HUDEP-2 (cell line): ENCODE results near the gene DDX18.

Experiments used
- DNase-seq, 76 experiments: peaks; one replicate each; lab custom pipeline; 2025; ENCODE audit not compliant: unreplicated experiment in 76 of 76; lab: John Stamatoyannopoulos, UW

The DDX18 gene

DNA sequence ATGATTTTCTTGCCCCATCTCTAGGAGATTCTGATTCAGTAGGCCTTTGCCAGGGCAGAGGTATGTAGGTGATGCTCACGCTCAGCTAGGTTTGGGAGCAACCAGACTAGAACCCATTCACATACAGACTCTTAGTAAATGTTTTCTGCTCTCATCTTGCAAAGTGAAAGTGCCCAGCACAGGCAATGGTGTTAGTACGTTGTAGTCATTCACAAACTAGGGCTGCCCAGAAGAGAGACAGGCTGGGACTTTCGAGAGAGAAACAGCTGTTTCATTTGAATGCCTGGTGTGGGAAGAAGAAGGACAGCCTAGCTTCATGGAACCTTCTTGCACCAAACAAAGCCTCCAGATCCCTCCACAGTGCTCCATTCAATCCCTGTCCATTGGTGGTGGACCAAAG lies 19.4 kb downstream of the DDX18 start:
- DNase-seq = no peak

- no peak for DNase-seq
Measured at GRCh38 chr2:117834992-117835391, 20.5 kb downstream of the DDX18 start.

DNA sequence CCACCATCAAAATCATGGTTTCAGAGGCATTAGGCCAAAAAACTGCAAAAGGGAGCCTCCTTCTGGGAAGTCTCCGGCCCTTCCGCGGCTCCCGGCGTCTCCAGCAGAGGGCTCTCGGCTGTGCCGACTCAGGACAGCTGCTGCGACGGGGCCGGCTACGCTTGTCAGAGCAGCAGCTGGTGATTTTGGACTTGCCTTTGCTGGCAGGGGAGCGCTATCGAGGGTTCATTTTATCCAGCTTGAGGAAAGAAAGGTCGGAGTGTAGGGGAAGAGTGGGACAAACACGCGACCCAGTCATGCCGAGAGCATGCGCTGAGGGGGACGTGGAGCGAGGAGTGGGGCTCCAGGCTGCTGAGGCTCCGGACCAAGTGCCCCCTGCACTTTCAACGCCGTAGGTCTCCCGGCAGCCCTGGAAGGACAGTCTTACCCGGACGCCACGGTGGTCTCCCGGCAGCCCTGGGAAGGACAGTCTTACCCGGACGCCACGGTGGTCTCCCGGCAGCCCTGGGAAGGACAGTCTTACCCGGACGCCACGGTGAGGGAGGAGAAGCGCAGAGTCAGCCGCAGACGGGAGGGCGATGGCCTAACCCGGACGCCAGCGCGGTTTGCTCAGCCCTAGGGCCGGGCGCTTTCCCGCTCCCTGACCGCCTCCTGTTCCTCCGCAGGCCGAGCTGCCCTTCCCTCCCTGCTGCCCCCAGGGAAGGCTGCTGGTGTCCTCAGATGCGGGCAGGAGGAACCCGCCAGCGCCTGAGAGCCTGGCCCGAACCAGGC lies 21.7 kb downstream of the DDX18 start:
- peak in 63 of 76 experiments; percentile 3 to 72 (median 37) for DNase-seq

DNA sequence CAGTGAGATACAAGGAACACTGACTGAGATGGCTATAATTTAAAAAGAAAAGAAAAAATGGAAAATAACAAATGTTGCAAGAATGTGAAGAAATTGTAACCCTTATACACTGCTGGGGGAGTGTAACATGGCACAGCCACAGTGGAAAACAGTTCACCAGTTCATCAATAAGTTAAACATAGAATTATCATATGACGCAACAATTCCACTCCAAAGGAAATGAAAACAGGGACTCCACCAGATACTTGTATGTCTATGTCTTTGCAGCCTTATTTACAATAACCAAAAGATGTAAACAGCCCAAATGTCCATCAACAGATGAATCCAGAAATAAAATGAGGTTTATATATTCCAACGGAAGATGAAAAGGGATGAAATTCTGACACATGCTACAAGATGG lies 30.8 kb downstream of the DDX18 start:
- DNase-seq = no peak

- no peak for DNase-seq
Measured at GRCh38 chr2:117850015-117850414, 35.5 kb downstream of the DDX18 start.

- DNase-seq = no peak
Measured at GRCh38 chr2:117850461-117850860, 36.0 kb downstream of the DDX18 start.

DNA sequence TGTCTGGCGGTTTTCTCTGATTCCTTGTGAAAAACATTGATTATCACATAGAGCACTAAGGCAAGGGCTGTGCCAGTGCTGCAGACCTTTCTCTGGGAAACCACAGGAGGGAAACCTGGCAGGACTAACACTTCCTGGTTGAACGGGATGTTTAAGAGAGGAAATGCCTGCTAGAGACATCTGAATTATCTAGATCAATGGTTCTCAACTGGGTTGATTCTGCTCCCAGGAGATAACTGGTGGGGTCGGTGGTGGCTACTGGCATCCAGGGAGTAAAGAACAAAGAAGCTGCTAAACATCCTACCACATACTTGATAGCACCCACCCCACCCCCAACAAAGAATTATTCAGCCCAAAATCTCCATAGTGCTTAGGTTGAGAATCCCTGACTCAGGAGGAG lies 37.5 kb downstream of the DDX18 start:
- peak in 2 of 76 experiments; percentile 1 to 8 for DNase-seq

- DNase-seq = no peak
Measured at GRCh38 chr2:117853316-117853715, 38.8 kb downstream of the DDX18 start.

GRCh38 chr2:117853873-117854272 lies 39.4 kb downstream of the DDX18 start:
- DNase-seq = no peak

DNA sequence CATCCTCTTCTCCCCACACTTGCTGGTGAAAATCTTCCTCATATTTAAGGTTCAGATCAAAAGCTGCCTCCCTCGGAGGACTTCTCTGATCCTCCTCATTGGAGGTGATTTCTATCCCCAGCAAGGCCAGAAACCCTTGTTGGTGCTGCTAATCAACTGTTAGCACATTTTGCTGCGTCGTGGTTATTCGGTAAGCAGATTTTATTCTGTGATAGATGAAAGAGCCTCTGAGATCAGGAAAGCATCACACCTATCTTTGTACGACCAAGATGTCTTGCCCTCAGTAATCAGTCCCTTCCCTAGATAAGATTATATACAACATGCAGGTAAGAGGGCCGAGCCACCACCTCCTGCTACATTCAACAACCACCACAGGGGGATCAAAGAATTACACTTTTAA lies 40.1 kb downstream of the DDX18 start:
- no peak for DNase-seq

DNA sequence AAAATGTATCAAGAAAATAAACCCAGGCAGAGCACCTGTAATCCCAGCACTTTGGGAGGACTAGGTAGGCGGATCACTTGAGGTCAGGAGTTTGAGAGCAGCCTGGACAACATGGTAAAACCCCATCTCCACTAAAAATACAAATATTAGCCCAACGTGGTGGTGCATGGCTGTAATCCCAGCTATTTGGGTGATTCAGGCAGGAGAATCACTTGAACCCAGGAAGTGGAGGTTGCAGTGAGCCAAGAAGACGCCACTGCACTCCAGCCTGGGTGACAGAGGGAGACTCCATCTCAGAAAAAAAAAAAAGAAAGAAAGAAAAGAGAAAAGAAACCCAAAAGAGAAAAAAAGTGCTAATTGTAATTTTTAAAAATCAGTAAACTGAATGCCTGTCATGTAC lies 41.4 kb downstream of the DDX18 start:
- DNase-seq = no peak

DNA sequence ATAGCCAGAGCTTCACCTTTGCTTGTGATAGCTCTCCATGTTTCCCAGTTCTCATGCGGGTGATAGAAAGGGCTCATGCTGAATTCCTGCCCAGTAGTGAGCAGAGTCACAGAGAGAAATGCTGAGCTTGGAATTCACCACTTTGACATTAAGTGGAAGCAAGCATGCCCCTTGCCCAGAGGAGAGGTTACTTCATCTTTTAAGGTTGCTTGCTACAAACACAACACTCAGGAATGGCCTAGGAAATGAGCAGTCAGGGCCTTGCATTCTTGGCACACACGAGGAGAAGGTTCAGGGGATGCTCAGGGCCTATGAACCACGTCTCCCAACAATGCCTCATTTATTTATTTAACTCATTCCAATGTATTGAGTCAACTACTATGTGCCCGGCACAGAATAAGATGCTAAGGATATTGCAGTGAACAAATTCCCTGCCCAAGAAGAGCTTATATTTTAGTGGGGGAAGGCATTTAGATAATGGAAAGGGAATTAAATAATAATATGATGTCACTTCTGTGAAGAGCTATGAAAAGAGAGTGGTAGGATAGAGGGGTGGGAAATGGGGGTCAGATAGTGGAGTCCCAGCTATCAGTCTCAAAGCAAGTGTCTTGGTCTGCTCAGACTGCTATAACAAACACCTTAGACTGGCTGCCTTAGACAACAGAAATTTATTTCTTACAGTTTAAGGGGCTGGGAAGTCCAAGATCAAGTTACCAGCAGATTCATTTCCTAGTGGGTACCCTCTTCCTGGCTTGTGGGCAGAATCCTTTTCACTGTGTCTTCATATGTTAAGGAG lies 42.1 kb downstream of the DDX18 start:
- no peak for DNase-seq

DNA sequence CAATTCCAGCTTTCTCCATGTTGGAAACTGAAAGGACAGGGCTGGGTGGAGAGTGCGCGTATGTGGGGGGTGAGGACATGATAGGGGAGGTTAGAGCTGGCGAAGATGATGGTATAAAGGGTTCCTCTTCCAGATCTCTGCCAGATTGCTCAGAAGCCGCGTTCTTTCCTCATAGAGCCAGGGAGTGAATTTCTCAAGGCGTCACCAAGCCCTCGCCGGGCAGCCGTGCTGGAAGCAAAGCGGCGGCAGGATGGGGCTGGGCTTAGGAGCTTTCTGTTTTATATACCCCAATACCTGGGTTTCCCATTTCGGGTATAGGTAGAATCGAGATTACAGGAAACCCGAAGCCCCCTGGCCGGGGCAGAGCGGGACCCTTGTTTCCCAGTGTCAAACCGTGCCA lies 43.8 kb downstream of the DDX18 start:
- no peak for DNase-seq

DNA sequence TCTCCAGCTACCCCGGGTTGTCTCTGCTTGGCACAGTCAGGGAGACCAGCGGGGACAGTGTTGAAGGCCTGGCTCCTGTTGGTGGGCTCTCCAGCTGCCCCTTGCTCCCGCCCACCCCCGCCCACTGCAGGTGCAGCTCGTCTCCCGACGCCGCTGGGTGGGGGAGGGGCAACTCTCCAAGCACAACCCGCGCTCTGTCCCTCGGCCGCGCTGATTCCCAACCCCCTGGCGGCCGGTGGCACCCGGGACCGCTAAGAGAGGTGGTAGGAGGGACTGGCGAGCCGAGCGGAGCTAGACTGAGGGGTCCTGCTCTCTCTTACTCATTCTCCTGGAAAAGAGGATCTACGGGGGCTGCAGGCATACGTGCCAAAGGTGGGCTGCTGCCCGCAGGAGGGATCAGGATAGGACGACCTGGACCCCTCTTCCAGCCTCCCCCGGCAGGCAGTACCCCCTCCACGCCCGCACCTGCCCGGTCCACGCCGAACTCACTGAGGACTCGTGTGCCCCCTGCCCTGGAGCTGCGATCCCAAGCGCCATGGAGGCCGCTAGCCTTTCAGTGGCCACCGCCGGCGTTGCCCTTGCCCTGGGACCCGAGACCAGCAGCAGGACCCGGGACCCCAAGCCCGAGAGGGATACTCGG lies 44.5 kb downstream of the DDX18 start:
- no peak for DNase-seq

GRCh38 chr2:117859532-117859911 lies 45.0 kb downstream of the DDX18 start:
- no peak for DNase-seq

DNA sequence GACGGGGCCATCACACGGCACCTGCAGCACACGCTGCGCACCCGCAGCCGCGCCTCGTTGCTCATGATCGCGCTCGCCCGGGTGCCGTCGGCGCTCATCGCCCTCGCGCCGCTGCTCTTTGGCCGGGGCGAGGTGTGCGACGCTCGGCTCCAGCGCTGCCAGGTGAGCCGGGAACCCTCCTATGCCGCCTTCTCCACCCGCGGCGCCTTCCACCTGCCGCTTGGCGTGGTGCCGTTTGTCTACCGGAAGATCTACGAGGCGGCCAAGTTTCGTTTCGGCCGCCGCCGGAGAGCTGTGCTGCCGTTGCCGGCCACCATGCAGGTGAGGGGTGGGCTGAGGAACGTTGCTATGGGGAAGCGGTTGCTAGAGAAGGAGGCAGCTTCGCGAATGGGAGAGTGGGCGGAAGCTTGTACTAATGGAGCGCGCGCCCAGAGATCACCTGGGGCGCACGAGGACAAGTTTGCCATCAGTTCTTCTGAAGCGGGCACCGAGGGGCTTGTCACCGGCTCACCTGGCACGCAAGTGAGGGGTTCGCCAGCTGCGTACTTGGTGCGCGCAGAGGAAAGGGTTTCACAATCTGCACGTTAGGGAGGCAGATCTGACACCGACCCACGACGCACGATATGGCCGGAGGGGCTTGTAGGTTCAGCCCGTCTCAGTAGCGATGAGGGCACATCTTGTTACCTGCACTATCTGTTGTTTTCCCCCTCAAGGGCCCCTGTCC lies 45.6 kb downstream of the DDX18 start:
- DNase-seq = no peak

DNA sequence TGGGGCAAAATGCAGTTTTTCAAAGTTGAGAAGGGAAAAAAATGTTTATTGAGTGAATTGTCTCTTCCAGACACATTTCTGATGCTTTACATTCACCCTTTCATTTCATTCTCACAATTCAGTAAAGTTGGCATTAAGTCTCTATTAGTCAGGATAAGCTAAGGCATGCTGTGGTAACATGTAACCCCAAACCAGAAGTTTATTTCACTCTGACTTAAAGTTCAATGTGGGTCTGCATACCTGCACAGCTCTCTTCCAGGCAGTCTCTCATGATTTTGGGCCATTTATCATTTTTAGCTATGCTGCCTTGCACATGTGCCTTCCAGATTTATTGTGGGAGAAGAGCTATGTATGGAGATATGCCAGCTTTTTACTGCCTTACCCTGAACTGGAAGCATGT lies 48.0 kb downstream of the DDX18 start:
- no peak for DNase-seq

GRCh38 chr2:117875786-117876185 lies 61.3 kb downstream of the DDX18 start:
- peak in 21 of 76 experiments; percentile 2 to 71 (median 16) for DNase-seq

GRCh38 chr2:117879003-117879402 lies 64.5 kb downstream of the DDX18 start:
- DNase-seq = peak in 1 of 76 experiments; percentile 1
